Measurements from ENCODE around the gene PRDM15. TPM values are rescaled to one million over a fixed set of nuclear protein-coding genes. Genes with fewer than 3 reads are reported as not detected.

PRDM15 gene
- total RNA-seq, 4 donors from 2014 or later: 7.6 to 27.5 (median 12.9) TPM

DNA sequence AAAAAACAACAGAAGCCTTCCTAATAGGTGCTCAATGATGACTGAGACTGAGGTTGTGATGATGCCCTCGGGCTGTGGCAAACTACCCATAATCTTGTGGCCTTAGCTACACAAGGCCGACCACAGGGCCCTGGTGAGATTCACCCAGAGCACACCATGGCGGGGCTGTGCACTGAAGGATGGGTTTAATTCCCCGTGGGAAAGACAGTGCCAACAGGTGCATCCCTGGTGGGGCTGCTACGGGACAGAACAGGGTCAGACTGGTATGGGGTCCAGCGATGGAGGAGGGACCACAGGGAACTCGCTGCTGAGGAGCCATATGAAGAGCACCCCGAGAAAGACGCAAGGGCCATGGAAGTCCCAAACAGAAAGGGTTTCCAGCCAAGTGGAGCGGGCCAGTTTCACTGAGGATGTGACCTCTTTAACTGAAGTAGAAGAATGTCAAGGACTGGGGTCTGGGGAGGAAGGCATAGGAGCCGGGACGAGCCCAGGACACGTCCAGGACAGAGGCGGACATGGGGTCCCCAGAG, 21.3 kb downstream of the PRDM15 start:
- TF ChIP-seq EP300 (IDR thresholded peaks at IDR 0.05) (no peak), POLR2A (IDR thresholded peaks at IDR 0.05) (no peak), CTCF (IDR thresholded peaks at IDR 0.05) (no peak), POLR2AphosphoS5 (IDR thresholded peaks at IDR 0.05) (no peak)
- DNase-seq (ENCODE audit: low spot score in 2 of 2): peak in 1 of 2 donors; percentile 58
- H3K9me3 ChIP-seq: no peaks in the 10 kb centered on the region
- no peaks in the 10 kb centered on the region for H3K4me1 ChIP-seq
- H3K27me3 ChIP-seq: no peaks in the 10 kb centered on the region
- H3K27ac ChIP-seq: no peak overlapping the region
- H3K4me3 ChIP-seq: no peak overlapping the region
- H3K36me3 ChIP-seq: peaks cover 58% of the 10 kb centered on the region
- WGBS: 96% methylated on average over 14 of the region's 14 CpGs

DNA sequence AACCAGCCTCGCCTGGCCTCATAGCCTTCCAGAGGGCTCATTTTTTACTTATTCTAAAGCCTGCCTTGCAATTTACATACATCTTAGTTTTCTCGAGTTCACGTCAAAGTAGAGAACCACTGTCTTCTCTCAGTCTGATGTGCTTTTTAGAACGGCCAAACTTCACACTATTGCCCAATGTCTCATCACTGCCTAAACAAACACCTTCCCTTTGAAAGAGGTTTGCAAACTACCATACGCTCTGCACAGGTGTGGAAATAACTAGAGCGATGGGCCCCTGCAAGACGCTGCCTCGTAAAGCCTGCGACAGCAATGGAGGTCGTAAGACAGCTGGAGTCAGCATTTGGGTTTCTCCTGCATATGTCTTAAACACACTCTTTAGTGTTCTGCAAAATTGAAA, 22.6 kb downstream of the PRDM15 start:
- Histone ChIP-seq H3K27ac (no peak overlapping the region), H3K36me3 (peaks cover 66% of the 10 kb centered on the region), H3K9me3 (no peaks in the 10 kb centered on the region), H3K4me1 (no peaks in the 10 kb centered on the region), H3K27me3 (no peaks in the 10 kb centered on the region), H3K4me3 (no peak overlapping the region)
- 95% methylated on average over 10 of the region's 10 CpGs for WGBS
- TF ChIP-seq CTCF (IDR thresholded peaks at IDR 0.05): no peak
- no peak for TF ChIP-seq POLR2AphosphoS5 (IDR thresholded peaks at IDR 0.05)
- TF ChIP-seq EP300 (IDR thresholded peaks at IDR 0.05): no peak
- no peak for TF ChIP-seq POLR2A (IDR thresholded peaks at IDR 0.05)
- no peak for DNase-seq (ENCODE audit: low spot score in 2 of 2)

DNA sequence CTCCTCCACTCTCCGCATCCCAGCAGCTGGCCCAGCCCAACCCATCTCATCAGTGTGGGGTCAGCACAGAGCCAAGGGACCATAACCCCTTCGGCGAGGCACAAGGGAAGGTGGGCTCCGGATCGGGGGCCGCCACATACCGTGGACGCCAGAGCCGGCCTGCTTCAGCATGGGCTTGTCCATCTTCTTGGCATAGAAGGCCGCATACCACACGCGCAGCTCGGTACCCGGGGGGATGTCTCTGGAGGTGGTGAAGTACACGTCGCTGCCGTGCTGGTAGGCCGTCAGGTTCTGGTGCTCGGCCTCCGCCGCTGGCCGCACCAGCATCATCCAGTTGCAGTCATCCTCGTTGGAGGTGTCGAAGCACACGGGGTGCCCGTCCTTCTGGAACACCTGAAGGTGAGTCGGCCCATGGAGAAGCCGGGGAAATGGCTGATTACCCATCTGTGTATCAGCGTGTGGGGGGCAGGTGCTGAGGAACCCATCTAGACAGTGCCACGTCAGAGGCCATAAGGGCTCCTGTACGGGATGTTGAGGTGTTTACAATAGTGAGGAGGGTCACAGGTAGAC, 24.6 kb downstream of the PRDM15 start:
- H3K27ac ChIP-seq: no peak overlapping the region
- no peaks in the 10 kb centered on the region for H3K4me1 ChIP-seq
- H3K9me3 ChIP-seq: no peaks in the 10 kb centered on the region
- H3K4me3 ChIP-seq: no peak overlapping the region
- no peak for TF ChIP-seq EP300 (IDR thresholded peaks at IDR 0.05)
- TF ChIP-seq POLR2AphosphoS5 (IDR thresholded peaks at IDR 0.05): no peak
- TF ChIP-seq POLR2A (IDR thresholded peaks at IDR 0.05): no peak
- no peak for TF ChIP-seq CTCF (IDR thresholded peaks at IDR 0.05)
- peaks cover 62% of the 10 kb centered on the region for H3K36me3 ChIP-seq
- no peaks in the 10 kb centered on the region for H3K27me3 ChIP-seq
- DNase-seq (ENCODE audit: low spot score in 2 of 2): peak in 1 of 2 donors; percentile 72
- 91% methylated on average over 27 of the region's 31 CpGs for WGBS

DNA sequence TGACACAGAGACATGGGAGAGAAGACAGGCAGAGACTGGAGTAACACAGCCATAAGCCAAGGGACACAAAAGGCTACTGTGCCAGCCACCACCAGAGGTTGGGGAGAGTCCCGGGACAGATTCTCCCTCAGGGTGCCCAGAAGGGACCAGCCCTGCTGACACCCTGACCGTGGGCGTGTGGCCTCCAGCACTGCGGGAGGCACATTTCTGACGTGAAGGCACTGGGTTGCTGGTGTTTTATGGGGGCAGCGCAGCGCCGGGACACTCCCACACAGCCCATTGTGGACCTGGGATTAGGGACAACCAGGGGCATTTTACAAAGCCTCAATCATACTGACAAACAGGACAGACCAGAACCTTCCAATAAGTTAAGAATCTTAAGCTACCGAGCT, 26.2 kb downstream of the PRDM15 start:
- DNase-seq (ENCODE audit: low spot score in 2 of 2): peak in 1 of 2 donors; percentile 59
- TF ChIP-seq POLR2A (IDR thresholded peaks at IDR 0.05): no peak
- no peak for TF ChIP-seq EP300 (IDR thresholded peaks at IDR 0.05)
- TF ChIP-seq CTCF (IDR thresholded peaks at IDR 0.05): no peak
- TF ChIP-seq POLR2AphosphoS5 (IDR thresholded peaks at IDR 0.05): no peak
- Histone ChIP-seq H3K9me3 (no peaks in the 10 kb centered on the region), H3K27ac (no peak overlapping the region), H3K4me3 (no peak overlapping the region), H3K27me3 (no peaks in the 10 kb centered on the region), H3K4me1 (no peaks in the 10 kb centered on the region), H3K36me3 (peaks cover 49% of the 10 kb centered on the region)
- 92% methylated on average over 9 of the region's 9 CpGs for WGBS

DNA sequence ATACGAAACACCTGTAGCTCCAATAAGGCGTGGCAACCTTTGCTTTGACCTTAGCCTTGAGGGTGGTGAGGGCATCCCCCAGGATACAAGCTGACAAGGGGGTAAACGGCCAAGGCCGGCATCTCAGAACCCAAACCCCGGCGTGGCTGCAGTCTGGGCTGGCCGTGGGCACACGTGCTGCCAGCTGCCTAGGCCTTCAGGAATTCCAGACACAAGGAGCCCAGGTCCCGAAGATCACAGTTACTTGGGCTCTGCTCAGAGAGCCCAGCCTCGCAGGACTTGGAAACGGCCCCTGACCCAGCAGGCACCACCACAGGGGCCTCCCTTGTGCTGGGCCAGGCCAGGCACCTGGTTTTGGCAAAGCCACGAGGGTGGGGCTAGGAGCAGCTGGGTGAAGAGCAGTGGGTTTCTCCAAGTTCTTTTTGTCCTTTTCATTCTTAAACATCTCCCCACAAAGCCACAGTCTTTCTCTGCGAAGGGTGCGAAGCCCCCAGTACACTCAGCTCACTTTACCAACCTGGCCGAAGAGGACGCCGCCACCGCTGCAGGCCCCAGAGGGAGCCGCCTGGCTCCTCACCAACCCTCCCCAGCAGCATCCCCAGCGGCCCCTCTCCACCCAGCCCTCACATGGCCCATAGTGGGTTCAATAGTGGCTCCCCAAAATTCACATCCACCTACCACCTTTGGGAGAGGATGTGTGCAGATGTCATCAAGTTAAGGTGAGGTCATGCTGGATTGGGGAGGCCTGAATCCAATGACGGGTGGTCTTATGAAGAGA, 26.8 kb downstream of the PRDM15 start:
- Histone ChIP-seq H3K36me3 (peaks cover 48% of the 10 kb centered on the region), H3K27me3 (no peaks in the 10 kb centered on the region), H3K27ac (no peak overlapping the region), H3K4me3 (no peak overlapping the region), H3K4me1 (no peaks in the 10 kb centered on the region), H3K9me3 (no peaks in the 10 kb centered on the region)
- TF ChIP-seq CTCF (IDR thresholded peaks at IDR 0.05) (no peak), POLR2A (IDR thresholded peaks at IDR 0.05) (no peak), POLR2AphosphoS5 (IDR thresholded peaks at IDR 0.05) (no peak), EP300 (IDR thresholded peaks at IDR 0.05) (no peak)
- peak in 1 of 2 donors; percentile 70 for DNase-seq (ENCODE audit: low spot score in 2 of 2)
- WGBS: 94% methylated on average over 20 of the region's 21 CpGs

Measured in suprapubic skin (tissue), 4 donors.